GM23248 (cell line): ENCODE measurements around the gene ZNF587.

ENCODE experiments used
- EZH2 ChIP-seq: fragments of 200-600 bp; sonication (generic); IDR thresholded peaks from 2 replicates; pipeline ENCODE4 v1.6.1; 2018; ENCODE audit warnings: antibody characterized with exemption, mild to moderate bottlenecking; ENCODE audit not compliant: insufficient read depth, poor library complexity, severe bottlenecking
- EZH2phosphoT487 ChIP-seq: fragments of 200-600 bp; sonication (generic); IDR thresholded peaks from 2 replicates; pipeline ENCODE4 v1.6.1; 2018; ENCODE audit warnings: antibody characterized with exemption, moderate library complexity, mild to moderate bottlenecking, low read depth; ENCODE audit not compliant: insufficient read depth

GRCh38 chr19:57886046-57886445 lies 36.4 kb downstream of the ZNF587 start:
- TF ChIP-seq EZH2 (no peak), EZH2phosphoT487 (no peak)
